Hepatocyte (in vitro differentiated cells): ENCODE results near the gene ARIH1.
A peak's percentile ranks its signal among the peaks of the same experiment; 100 is the strongest.

ENCODE experiments used
- CTCF ChIP-seq: fragments of 200-600 bp; sonication (generic); IDR thresholded peaks from 2 replicates; pipeline ENCODE4 v1.5.1; 2016; ENCODE audit warnings: antibody characterized with exemption, mild to moderate bottlenecking; ENCODE audit not compliant: poor library complexity
- EZH2 ChIP-seq: fragments of 200-600 bp; sonication (generic); IDR thresholded peaks from 2 replicates; pipeline ENCODE4 v1.6.1; 2016; ENCODE audit warnings: antibody characterized with exemption, mild to moderate bottlenecking, borderline replicate concordance
- EZH2phosphoT487 ChIP-seq: fragments of 200-600 bp; sonication (generic); IDR thresholded peaks from one replicate; pipeline ENCODE4 v1.6.1; 2018; ENCODE audit warnings: antibody characterized with exemption, mild to moderate bottlenecking, low read depth, moderate library complexity; ENCODE audit not compliant: unreplicated experiment, severe bottlenecking

- TF ChIP-seq CTCF (peak; percentile 23), EZH2 (no peak), EZH2phosphoT487 (no peak)
Measured at GRCh38 chr15:72585476-72586058, 111.4 kb downstream of the ARIH1 start.
